Measurements from ENCODE around the gene RAPH1. TPM values are rescaled to one million over a fixed set of nuclear protein-coding genes. Genes with fewer than 3 reads are reported as not detected.
"Not testable (repeated sequence)": the region's sequence is repeated elsewhere in the genome, so short reads cannot be mapped to it uniquely, and the experiment has no call there.

RAPH1 gene
- total RNA-seq, 1 donor from 2014 or later, result 20.6 TPM

GRCh38 chr2:203388153-203388552, 146.9 kb downstream of the RAPH1 start:
- intact Hi-C loops (cut with DNase I), result not testable (repeated sequence)

GRCh38 chr2:203383038-203383437, 152.1 kb downstream of the RAPH1 start:
- intact Hi-C loops (cut with DNase I), result no loop called here
- DNase-seq (ENCODE audit: low spot score), result no peak

More at GRCh38 chr2:203388153-203388552, 146.9 kb downstream of the RAPH1 start:
- DNase-seq (ENCODE audit: low spot score), result not testable (repeated sequence)

- intact Hi-C loops (cut with DNase I), result no loop called here
- DNase-seq (ENCODE audit: low spot score), result no peak
These were observed 155.9 kb downstream of the RAPH1 start for GRCh38 chr2:203379156-203379555.

GRCh38 chr2:203376173-203376572, 158.9 kb downstream of the RAPH1 start:
- no peak for DNase-seq (ENCODE audit: low spot score)
- intact Hi-C loops (cut with DNase I), result no loop called here

- intact Hi-C loops (cut with DNase I); DNase-seq (ENCODE audit: low spot score): not testable (repeated sequence)
These were observed 162.4 kb downstream of the RAPH1 start for GRCh38 chr2:203372706-203373105.

GRCh38 chr2:203366639-203367466, 168.2 kb downstream of the RAPH1 start:
- DNase-seq (ENCODE audit: low spot score), result no peak
- intact Hi-C loops (cut with DNase I), result no loop called here

GRCh38 chr2:203361922-203362321, 173.2 kb downstream of the RAPH1 start:
- DNase-seq (ENCODE audit: low spot score), result no peak
- intact Hi-C loops (cut with DNase I), result no loop called here

GRCh38 chr2:203361495-203361894, 173.6 kb downstream of the RAPH1 start:
- intact Hi-C loops (cut with DNase I), result no loop called here
- DNase-seq (ENCODE audit: low spot score), result no peak

- DNase-seq (ENCODE audit: low spot score), result no peak
- intact Hi-C loops (cut with DNase I), result no loop called here
These were observed 174.2 kb downstream of the RAPH1 start for GRCh38 chr2:203360833-203361430.

GRCh38 chr2:203359450-203359849, 175.7 kb downstream of the RAPH1 start:
- DNase-seq (ENCODE audit: low spot score), result no peak
- intact Hi-C loops (cut with DNase I), result no loop called here

GRCh38 chr2:203354966-203355365, 180.1 kb downstream of the RAPH1 start:
- intact Hi-C loops (cut with DNase I), result no loop called here
- DNase-seq (ENCODE audit: low spot score), result no peak

- intact Hi-C loops (cut with DNase I), result no loop called here
- DNase-seq (ENCODE audit: low spot score), result no peak
These were observed 182.4 kb downstream of the RAPH1 start for GRCh38 chr2:203352604-203353255.

- intact Hi-C loops (cut with DNase I), result no loop called here
- no peak for DNase-seq (ENCODE audit: low spot score)
These were observed 187.7 kb downstream of the RAPH1 start for GRCh38 chr2:203347375-203347774.

- DNase-seq (ENCODE audit: low spot score), result no peak
These were observed 188.5 kb downstream of the RAPH1 start for GRCh38 chr2:203346612-203347011.

GRCh38 chr2:203344667-203345066, 190.4 kb downstream of the RAPH1 start:
- intact Hi-C loops (cut with DNase I), result no loop called here

More at GRCh38 chr2:203346612-203347011, 188.5 kb downstream of the RAPH1 start:
- intact Hi-C loops (cut with DNase I), result no loop called here

More at GRCh38 chr2:203344667-203345066, 190.4 kb downstream of the RAPH1 start:
- DNase-seq (ENCODE audit: low spot score), result no peak

Other genes with a start within 250 kb of the RAPH1 start
- 91.7 TPM for gene ABI2, start 206.9 kb downstream of the RAPH1 start, total RNA-seq
- 1.3 TPM for gene CD28, start 171.3 kb upstream of the RAPH1 start, total RNA-seq

Data from cardiac septum (tissue), 1 donor.